HepG2 (cell line): ENCODE results near the gene KRTAP5-6.
A peak's percentile ranks its signal among the peaks of the same experiment; 100 is the strongest.

Experiments used
- ASH2L ChIP-seq: fragments of 300-600, 200-600 bp; sonication (generic); IDR thresholded peaks from 2 replicates; pipeline ENCODE4 v1.7.0; 2017; ENCODE audit warnings: low read depth, mild to moderate bottlenecking, moderate library complexity, mixed read lengths, low read length; ENCODE audit not compliant: insufficient read length
- CBX2 ChIP-seq, 2 experiments: fragments of 200-600 bp in 1 of 2; sonication (generic); formaldehyde crosslinking in 1 of 2; IDR thresholded peaks; 2 replicates each; pipeline versions ENCODE4 v1.7.0 to v1.8.1; 2018 to 2022; ENCODE audit warnings: low read depth in 2 of 2, low read length in 1 of 2, mild to moderate bottlenecking in 1 of 2, missing genetic modification reagents in 1 of 2
- CREB1 ChIP-seq, 2 experiments: fragments of 450-650 bp in 1 of 2; IDR thresholded peaks; 2 replicates each; pipeline ENCODE4 v1.6.1; 2016 to 2017; ENCODE audit warnings: control low read depth in 1 of 2, mild to moderate bottlenecking in 1 of 2, missing compliant biosample characterization in 1 of 2, missing genetic modification characterization in 1 of 2
- FOXM1 ChIP-seq: sonication (generic); formaldehyde crosslinking; IDR thresholded peaks from 2 replicates; pipeline ENCODE4 v1.5.0; 2020; ENCODE audit warnings: missing genetic modification reagents
- HNRNPL ChIP-seq: fragments of 200-400 bp; formaldehyde crosslinking; IDR thresholded peaks from 2 replicates; pipeline ENCODE4 v1.6.1; 2017; ENCODE audit warnings: mild to moderate bottlenecking, low read depth, low read length
- KAT7 ChIP-seq: IDR thresholded peaks from 2 replicates; pipeline ENCODE4 v1.6.1; 2018; ENCODE audit warnings: borderline replicate concordance, missing compliant biosample characterization
- NR2F6 ChIP-seq, 2 experiments: IDR thresholded peaks; 2 replicates each; pipeline ENCODE4 v1.6.1; 2016; ENCODE audit warnings: antibody characterized with exemption in 1 of 2, mild to moderate bottlenecking in 1 of 2
- RORA ChIP-seq: sonication (generic); formaldehyde crosslinking; IDR thresholded peaks from 2 replicates; pipeline ENCODE4 v1.5.0; 2020; ENCODE audit warnings: mild to moderate bottlenecking, missing genetic modification reagents, moderate library complexity
- ZNF530 ChIP-seq: sonication (generic); formaldehyde crosslinking; IDR thresholded peaks from 2 replicates; pipeline ENCODE4 v1.5.0; 2020; ENCODE audit warnings: low read depth, mild to moderate bottlenecking, missing genetic modification reagents
- TF ChIP-seq, protein P1 (sequence below): sonication (generic); formaldehyde crosslinking; IDR thresholded peaks from 2 replicates; pipeline ENCODE4 v1.4.0; 2020; ENCODE audit warnings: low read depth, mild to moderate bottlenecking, missing genetic modification reagents
- TF ChIP-seq, protein P2 (sequence below): sonication (generic); formaldehyde crosslinking; IDR thresholded peaks from 2 replicates; pipeline ENCODE4 v1.5.1; 2020; ENCODE audit warnings: missing genetic modification reagents, mild to moderate bottlenecking, borderline replicate concordance
- TF ChIP-seq, protein P3 (sequence below): sonication (generic); formaldehyde crosslinking; IDR thresholded peaks from 2 replicates; pipeline ENCODE4 v1.4.0; 2020; ENCODE audit warnings: missing genetic modification reagents, borderline replicate concordance

DNA sequence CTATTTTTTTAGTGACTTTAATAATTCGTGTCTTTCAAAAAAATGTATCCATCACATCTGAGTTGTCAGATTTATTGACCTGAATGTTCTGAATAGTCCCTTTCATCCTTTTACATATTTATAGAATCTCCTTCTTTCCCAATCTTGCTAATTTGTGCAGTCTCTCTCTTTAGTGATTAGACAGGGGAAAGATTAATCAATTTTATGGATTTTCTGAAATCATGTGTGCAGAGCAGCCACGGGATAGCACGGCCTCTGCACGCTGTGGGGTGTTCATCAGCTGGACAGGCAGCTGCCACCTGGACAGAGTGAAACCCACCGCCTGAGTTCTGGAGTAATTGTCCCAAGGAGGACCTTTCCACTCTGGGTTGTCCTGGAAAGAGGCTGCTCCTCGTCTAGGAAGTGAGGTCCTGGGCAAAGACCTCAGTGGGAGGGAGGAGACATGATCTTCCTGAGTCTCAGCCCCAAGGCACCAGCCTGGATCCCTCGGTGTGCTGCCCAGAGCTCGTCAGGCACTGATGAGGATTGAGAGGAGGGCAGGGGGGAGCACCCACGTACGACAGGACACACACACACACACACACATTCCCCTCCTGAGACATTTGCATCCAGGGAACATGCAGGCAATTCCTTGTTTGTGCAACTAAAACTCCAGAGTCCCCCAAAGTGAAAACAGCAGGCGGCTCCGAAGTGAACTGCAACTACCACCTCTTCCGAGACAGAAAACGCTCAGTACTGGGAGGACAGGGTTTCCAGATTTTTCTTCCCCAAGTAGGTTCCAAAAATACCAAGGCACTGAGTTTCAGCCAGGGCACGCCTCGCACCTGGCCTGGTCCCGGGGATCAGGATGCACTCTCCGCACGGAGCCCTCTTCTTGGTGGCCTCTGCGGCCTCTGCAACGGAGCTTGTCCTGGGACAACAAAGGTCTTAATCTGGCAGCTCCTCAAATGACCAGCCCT is 22.5 kb upstream of the KRTAP5-6 start:
- no peak for TF ChIP-seq FOXM1 (CRISPR knock-in tag)
- TF ChIP-seq CBX2 (IDR thresholded peaks at IDR 0.05; ENCODE audit: low read depth, low read length), result no peak
- TF ChIP-seq CBX2 (CRISPR knock-in tag; IDR thresholded peaks at IDR 0.05; ENCODE audit: low read depth), result no peak
- no peak for TF ChIP-seq CREB1 (IDR thresholded peaks at IDR 0.05)
- TF ChIP-seq CREB1 (CRISPR knock-in tag; IDR thresholded peaks at IDR 0.05), result no peak
- TF ChIP-seq, protein P1, sequence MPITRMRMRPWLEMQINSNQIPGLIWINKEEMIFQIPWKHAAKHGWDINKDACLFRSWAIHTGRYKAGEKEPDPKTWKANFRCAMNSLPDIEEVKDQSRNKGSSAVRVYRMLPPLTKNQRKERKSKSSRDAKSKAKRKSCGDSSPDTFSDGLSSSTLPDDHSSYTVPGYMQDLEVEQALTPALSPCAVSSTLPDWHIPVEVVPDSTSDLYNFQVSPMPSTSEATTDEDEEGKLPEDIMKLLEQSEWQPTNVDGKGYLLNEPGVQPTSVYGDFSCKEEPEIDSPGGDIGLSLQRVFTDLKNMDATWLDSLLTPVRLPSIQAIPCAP (CRISPR knock-in tag), result no peak
- TF ChIP-seq RORA, result no peak
- TF ChIP-seq ZNF530 (CRISPR knock-in tag), result 0 out of 2 replicates have a peak, but pooled peaks have one; percentile 58
- TF ChIP-seq NR2F6 (IDR thresholded peaks at IDR 0.05), result no peak; the same call in 1 of the 2 replicates
- no peak for TF ChIP-seq NR2F6 (CRISPR knock-in tag; IDR thresholded peaks at IDR 0.05)
- TF ChIP-seq, protein P2, sequence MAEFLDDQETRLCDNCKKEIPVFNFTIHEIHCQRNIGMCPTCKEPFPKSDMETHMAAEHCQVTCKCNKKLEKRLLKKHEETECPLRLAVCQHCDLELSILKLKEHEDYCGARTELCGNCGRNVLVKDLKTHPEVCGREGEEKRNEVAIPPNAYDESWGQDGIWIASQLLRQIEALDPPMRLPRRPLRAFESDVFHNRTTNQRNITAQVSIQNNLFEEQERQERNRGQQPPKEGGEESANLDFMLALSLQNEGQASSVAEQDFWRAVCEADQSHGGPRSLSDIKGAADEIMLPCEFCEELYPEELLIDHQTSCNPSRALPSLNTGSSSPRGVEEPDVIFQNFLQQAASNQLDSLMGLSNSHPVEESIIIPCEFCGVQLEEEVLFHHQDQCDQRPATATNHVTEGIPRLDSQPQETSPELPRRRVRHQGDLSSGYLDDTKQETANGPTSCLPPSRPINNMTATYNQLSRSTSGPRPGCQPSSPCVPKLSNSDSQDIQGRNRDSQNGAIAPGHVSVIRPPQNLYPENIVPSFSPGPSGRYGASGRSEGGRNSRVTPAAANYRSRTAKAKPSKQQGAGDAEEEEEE (CRISPR knock-in tag), result no peak
- no peak for TF ChIP-seq HNRNPL
- no peak for TF ChIP-seq ASH2L
- TF ChIP-seq, protein P3, sequence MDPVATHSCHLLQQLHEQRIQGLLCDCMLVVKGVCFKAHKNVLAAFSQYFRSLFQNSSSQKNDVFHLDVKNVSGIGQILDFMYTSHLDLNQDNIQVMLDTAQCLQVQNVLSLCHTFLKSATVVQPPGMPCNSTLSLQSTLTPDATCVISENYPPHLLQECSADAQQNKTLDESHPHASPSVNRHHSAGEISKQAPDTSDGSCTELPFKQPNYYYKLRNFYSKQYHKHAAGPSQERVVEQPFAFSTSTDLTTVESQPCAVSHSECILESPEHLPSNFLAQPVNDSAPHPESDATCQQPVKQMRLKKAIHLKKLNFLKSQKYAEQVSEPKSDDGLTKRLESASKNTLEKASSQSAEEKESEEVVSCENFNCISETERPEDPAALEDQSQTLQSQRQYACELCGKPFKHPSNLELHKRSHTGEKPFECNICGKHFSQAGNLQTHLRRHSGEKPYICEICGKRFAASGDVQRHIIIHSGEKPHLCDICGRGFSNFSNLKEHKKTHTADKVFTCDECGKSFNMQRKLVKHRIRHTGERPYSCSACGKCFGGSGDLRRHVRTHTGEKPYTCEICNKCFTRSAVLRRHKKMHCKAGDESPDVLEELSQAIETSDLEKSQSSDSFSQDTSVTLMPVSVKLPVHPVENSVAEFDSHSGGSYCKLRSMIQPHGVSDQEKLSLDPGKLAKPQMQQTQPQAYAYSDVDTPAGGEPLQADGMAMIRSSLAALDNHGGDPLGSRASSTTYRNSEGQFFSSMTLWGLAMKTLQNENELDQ (CRISPR knock-in tag), result no peak
- no peak for TF ChIP-seq KAT7 (CRISPR knock-in tag)
